ENCODE measurements around the gene FGF7.
"Not testable (repeated sequence)": the region's sequence is repeated elsewhere in the genome, so short reads cannot be mapped to it uniquely, and the experiment has no call there.

FGF7 gene

GRCh38 chr15:49439678-49440395 is 16.8 kb downstream of the FGF7 start:
- no peak for DNase-seq

GRCh38 chr15:49441356-49441755 is 18.3 kb downstream of the FGF7 start:
- no peak for DNase-seq

DNA sequence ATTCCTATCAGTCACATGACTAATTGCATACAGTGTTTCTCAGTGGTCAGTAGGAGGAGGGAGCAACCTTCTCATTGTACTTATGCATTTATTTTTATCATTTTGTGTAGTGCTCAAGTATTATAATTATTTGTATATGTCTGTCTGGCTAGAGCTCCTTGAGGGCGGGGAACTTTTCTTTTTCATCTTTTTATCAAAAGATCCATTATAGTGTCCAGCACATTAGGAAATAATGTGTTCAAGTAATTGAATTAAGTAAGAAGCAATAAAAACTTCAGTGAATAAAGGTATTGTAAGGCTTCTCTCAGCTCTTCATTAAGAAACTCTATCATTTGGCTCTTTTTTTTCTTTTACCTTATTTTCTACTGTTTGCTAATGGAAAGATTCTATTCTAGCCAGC is 18.8 kb downstream of the FGF7 start:
- no peak for DNase-seq

- no peak for DNase-seq
These were observed 29.6 kb downstream of the FGF7 start for GRCh38 chr15:49452595-49452994.

- no peak for DNase-seq
These were observed 33.1 kb downstream of the FGF7 start for GRCh38 chr15:49456166-49456565.

- DNase-seq, result no peak
These were observed 35.1 kb downstream of the FGF7 start for GRCh38 chr15:49458145-49458544.

DNA sequence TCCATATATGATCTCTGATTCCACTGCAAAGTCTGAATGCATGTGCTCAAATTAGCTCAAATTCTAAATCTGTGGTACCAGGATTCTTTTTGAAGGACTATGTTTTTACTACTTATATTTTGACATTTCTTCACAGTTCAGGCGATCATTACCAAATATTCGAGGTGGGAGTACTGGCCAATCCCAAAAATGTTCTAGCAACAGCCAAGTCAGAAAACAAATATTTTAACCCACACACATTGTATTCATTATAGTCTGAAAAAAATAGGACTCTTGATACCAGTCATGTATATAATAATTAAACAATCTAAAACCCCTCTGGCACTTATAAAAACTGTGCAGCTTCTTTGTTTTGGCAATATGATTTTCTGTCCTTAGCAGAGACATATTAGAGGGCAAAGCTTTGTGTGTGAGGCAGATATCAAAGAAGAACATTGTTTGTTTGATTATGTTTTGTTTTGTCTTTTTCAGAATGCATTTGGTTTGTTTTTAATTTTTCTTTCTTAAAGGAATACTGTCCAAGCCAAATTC is 37.4 kb downstream of the FGF7 start:
- no peak for DNase-seq

GRCh38 chr15:49462232-49462844 is 39.3 kb downstream of the FGF7 start:
- no peak for DNase-seq

GRCh38 chr15:49464522-49464921 is 41.5 kb downstream of the FGF7 start:
- DNase-seq, result no peak

GRCh38 chr15:49466119-49466518 is 43.1 kb downstream of the FGF7 start:
- DNase-seq, result no peak

DNA sequence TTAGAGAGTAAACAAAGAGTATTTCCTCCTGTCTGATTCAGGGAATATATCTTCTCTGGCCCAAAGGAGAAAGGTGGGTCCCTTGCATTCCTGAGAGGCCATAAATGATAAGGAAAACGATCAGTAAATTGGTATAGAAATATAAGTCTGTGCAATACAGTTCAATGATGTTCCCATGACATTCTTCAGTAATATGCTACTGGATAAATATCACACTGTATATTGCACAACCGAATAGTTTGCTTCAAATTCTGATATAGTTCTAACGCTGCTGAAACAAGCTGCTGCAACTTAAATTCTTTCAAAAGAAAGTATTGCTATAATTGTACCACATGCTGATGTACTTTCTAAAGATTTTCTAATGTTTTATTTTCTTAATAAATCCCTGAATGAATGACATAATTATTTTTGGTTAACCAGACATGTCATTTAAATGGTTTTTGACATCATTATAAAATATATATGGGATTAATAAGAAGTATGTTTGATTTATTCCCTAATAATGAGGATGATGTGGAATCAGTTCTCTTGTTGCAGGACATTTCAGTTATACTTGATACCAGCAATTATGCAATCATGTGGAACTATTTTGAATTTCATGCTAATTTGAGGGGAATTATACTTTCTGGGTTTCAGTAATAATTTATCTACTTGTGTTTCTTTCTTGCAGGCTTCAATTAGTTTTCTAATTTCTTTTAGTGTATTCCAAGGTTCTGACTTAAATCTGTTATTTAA is 44.9 kb downstream of the FGF7 start:
- DNase-seq, result no peak

- no peak for DNase-seq
These were observed 45.4 kb downstream of the FGF7 start for GRCh38 chr15:49468481-49468839.

GRCh38 chr15:49471248-49471647 is 48.2 kb downstream of the FGF7 start:
- not testable (repeated sequence) for DNase-seq

GRCh38 chr15:49471733-49472132 is 48.7 kb downstream of the FGF7 start:
- DNase-seq, result no peak

DNA sequence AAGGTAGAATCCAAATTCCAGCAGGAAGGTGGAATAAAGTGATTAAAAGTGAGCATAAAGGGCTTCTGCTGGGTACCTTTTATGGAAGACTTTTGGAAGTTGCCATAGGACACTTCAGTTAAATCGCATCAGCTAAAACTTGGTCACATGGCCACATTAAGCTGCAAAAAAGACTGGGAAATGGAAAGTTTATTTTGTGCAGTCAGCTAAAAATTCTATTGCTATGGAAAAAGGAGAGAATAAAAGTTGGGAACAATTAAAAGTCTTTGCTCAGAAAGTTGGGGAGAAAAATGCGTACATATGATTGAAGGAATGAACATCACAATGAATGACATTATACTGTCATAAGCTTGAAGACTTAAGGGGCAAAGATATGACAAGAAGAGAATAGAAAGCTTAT is 49.3 kb downstream of the FGF7 start:
- no peak for DNase-seq

DNA sequence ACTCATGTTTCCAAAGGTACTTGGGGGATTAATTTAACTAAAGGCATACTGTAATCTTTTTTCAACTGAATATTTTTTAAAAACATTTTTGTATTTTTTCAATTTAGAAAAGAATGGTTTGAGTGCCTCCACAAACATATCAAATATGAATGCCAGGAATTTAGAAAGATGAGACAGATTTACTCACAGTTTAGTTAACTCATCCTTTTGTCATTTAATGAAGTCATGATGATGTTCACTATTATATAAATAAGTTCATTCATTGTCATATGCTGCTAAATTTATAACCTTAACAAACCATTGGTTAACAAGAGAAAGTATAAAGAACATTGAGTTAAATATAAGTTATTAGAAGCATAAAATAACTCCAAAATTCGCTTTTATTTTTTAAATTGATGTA is 50.0 kb downstream of the FGF7 start:
- no peak for DNase-seq

DNA sequence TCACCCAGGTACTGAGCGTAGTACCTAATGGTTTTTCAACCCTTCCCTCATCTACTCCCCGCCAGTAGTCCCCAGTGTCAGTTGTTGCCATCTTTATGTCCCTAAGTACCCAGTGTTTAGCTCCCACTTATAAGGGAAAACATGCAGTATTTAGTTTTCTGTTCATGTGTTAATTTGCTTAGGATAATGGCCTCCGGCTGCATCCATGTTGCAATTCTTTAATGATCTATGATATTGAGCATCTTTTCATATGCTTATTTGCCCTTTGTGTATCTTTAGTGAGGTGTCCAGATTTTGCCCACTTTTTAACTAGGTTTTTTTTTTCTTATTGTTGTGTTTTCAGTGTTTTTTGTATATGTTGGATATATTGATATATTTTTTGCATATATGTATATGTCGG is 55.0 kb downstream of the FGF7 start:
- DNase-seq, result not testable (repeated sequence)

DNA sequence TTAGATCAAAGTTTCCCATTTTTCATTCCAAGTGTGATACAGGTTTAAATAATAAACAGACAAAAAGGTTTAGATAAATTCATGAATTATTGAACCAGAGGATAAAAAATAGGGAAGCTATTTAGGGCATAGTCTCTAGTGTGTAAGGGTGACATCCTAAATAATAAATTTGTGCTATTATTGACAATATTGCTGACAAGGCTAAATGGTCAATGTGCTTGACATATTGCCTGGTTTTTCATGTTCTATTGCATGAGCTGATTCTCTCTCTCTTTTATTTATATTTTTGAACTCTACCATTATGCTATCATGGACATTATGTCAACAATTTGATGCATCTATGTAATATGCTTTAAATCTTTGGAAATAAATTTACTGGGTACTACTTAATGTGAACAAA is 55.9 kb downstream of the FGF7 start:
- DNase-seq, result not testable (repeated sequence)

GRCh38 chr15:49485401-49485800 is 62.4 kb downstream of the FGF7 start:
- not testable (repeated sequence) for DNase-seq

- no peak for DNase-seq
These were observed 67.9 kb downstream of the FGF7 start for GRCh38 chr15:49490966-49491365.

GRCh38 chr15:49492151-49492550 is 69.1 kb downstream of the FGF7 start:
- no peak for DNase-seq

- no peak for DNase-seq
These were observed 69.8 kb downstream of the FGF7 start for GRCh38 chr15:49492830-49493229.

DNA sequence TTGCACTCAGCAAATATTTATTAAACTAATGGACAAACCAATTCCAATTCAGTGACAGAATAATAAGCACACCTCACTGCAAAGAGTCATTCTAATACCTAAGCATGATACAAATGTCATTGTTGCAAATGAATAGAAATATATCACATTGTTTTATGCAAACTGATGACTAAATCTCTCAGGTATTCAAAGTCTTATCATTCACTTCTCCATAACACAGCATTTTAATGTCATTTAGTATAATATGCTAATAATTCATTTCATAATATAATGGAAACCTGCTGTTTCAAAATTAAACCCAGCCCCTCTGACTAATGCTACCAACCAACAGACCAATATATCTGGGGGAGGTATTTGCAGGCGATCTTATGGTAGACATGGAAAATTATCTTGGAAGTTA is 71.8 kb downstream of the FGF7 start:
- DNase-seq, result no peak

Measured in activated T-cell treated with anti-CD3 and anti-CD28 coated beads for 4 hours (primary cell).